GM12892 (cell line): ENCODE measurements around the gene XYLT1.

Experiments
- DNase-seq: peaks from one replicate; pipeline ENCODE4 v3.0.0; 2011; ENCODE audit not compliant: insufficient read length
- FAIRE-seq: peaks from 2 replicates; lab custom pipeline; 2011; peaks lifted over from hg19 to GRCh38; lab: Jason Lieb, UNC
- POLR2A ChIP-seq: IDR thresholded peaks from 2 replicates; pipeline ENCODE4 v1.6.1; 2011; ENCODE audit warnings: low read depth, low read length, control low read depth
- POLR2AphosphoS5 ChIP-seq: IDR thresholded peaks from 2 replicates; pipeline ENCODE4 v1.6.1; 2011; ENCODE audit warnings: low read depth, low read length, control low read depth
- TAF1 ChIP-seq: IDR thresholded peaks from 2 replicates; pipeline ENCODE4 v1.6.1; 2011; ENCODE audit warnings: low read depth, mild to moderate bottlenecking, control low read depth, low read length, borderline replicate concordance

XYLT1 gene

DNA sequence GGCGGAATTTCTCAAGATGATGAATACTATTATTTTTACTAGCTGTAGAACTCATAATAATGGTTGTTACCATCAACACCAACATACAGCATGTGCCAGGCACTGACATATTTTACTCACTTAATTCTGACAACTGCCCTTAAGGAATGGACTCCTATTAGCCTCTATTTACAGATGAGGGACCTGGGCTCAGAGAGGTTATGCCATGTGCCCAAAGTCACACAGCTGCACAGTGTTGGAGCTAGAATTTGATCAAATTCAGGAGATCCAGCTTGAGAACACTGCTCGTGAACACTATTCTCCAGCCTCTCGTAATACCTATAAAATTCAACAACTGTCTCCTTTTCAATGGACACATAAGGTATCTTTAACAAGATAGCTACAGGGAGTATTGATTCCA is 97.2 kb downstream of the XYLT1 start:
- no peak for DNase-seq
- TF ChIP-seq POLR2A (no peak), POLR2AphosphoS5 (no peak), TAF1 (no peak)
- no peak for FAIRE-seq

GRCh38 chr16:17372386-17372785 is 98.4 kb downstream of the XYLT1 start:
- DNase-seq = no peak
- no peak for FAIRE-seq
- TF ChIP-seq POLR2AphosphoS5 (no peak), POLR2A (no peak), TAF1 (no peak)

GRCh38 chr16:17371299-17371698 is 99.5 kb downstream of the XYLT1 start:
- FAIRE-seq (no peak), DNase-seq (no peak)
- TF ChIP-seq POLR2AphosphoS5 (no peak), TAF1 (no peak), POLR2A (no peak)

DNA sequence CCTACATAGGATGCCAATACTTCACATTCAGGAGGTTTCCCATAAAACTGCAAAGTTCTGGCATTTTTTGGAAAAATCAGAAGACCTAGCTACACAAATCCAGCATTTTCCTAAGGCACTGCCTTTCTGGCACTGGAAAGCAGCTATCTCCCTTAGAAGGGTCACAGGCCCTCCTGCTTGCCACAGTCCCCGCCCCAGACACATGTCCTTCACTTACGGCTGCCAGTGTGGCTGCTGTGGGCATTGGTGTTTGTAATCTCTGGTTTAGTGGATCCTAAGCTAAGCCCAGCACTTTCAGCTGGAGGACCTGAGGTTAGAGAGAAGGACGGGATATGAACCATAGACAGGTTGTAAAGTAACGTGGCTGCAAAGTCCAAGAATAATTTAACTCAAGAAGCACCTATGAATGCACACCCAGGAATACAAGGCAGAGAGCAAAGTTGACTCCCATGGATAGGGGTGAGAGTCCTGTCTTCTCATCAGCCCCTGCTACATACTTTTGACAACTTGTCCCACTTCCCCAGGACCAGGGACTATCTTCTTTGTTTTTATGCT is 100.0 kb downstream of the XYLT1 start:
- DNase-seq (no peak), FAIRE-seq (no peak)
- no peak for TF ChIP-seq POLR2AphosphoS5
- no peak for TF ChIP-seq TAF1
- no peak for TF ChIP-seq POLR2A

GRCh38 chr16:17370223-17370707 is 100.5 kb downstream of the XYLT1 start:
- DNase-seq = no peak
- no peak for TF ChIP-seq TAF1
- no peak for TF ChIP-seq POLR2A
- no peak for TF ChIP-seq POLR2AphosphoS5
- no peak for FAIRE-seq

DNA sequence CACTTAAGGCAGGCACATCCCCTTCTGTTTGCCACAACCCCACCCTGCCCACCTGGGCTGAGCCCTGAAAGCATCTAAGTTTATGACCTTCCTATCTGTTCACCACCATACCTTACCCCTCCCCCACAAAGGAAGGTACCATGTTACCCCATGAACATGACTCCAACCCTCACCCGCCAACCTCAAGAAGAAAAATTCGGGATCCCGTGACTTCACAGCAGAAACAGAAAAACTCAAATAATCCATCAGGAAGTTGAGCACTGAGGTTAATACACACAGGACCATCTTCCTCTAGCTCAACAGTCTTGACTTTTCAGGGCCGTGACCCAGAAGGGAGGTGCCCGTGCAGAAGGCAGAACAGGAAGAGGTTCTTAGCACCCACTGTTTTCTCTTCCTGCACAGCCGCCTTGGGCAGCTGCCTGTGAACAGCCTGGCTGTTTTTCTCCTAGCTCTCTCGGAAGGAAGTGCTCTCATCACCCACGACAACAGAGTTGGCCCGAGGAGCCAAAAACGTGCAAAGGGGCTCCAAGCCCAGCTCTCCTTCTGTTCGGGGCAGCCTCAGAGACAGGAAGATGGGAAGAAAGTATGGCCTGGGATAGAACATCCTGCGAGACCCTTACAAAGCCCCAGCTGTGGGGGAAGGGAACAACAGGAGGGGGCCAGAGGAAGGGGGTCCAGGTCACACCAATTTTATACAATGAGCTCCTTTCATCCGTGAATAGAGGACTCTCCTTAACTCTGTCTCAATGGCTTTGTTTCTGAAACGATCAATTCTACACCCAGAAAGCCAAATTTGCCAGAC is 101.1 kb downstream of the XYLT1 start:
- FAIRE-seq (peak; percentile 36), DNase-seq (no peak)
- no peak for TF ChIP-seq TAF1
- TF ChIP-seq POLR2AphosphoS5 = no peak; the same call in 1 of the 2 replicates
- TF ChIP-seq POLR2A = 0 out of 2 replicates have a peak, but pooled peaks have one; percentile 36

- TF ChIP-seq POLR2AphosphoS5 (no peak), TAF1 (no peak), POLR2A (no peak)
- FAIRE-seq (no peak), DNase-seq (no peak)
Observed at GRCh38 chr16:17368951-17369350, 101.8 kb downstream of the XYLT1 start.

GRCh38 chr16:17368446-17368845 is 102.3 kb downstream of the XYLT1 start:
- no peak for FAIRE-seq
- DNase-seq = no peak
- TF ChIP-seq TAF1 = no peak
- TF ChIP-seq POLR2A = no peak
- no peak for TF ChIP-seq POLR2AphosphoS5

- TF ChIP-seq POLR2AphosphoS5 (no peak), TAF1 (no peak)
- DNase-seq (no peak), FAIRE-seq (no peak)
Observed at GRCh38 chr16:17367923-17368322, 102.8 kb downstream of the XYLT1 start.

DNA sequence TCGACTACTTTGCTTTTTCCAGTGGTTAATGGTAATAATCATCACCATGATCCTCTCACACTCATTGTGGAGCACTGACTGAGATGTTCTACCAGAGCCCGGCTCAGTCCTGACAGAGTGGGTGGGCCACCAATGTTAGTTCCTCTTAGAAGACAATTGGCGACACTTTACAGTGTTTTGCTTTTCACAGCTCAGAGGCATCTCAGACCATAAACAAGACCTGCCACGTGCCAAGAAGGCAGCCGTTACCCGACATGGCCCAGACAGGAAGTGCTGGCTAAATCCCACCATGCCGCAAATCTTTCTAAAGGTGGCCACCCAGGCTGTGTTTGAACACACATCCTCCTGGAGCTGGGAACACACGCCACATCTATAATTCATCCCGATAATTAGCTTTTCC is 103.7 kb downstream of the XYLT1 start:
- TF ChIP-seq POLR2A (no peak), POLR2AphosphoS5 (no peak), TAF1 (no peak)
- no peak for FAIRE-seq
- DNase-seq = no peak

GRCh38 chr16:17366299-17366961 is 104.3 kb downstream of the XYLT1 start:
- TF ChIP-seq TAF1 (no peak), POLR2AphosphoS5 (no peak), POLR2A (no peak)
- peak; percentile 46 for FAIRE-seq
- DNase-seq = no peak

GRCh38 chr16:17365591-17366298 is 105.0 kb downstream of the XYLT1 start:
- no peak for FAIRE-seq
- TF ChIP-seq POLR2AphosphoS5 = no peak
- TF ChIP-seq TAF1 = no peak
- no peak for TF ChIP-seq POLR2A

More at GRCh38 chr16:17365591-17366298, 105.0 kb downstream of the XYLT1 start:
- no peak for DNase-seq
